Liver (tissue), 9 donors: ENCODE data around the gene CFDP1. TPM values are rescaled to one million over a fixed set of nuclear protein-coding genes. Genes with fewer than 3 reads are reported as not detected.
A peak's percentile ranks its signal among the peaks of the same experiment; 100 is the strongest.

Experiments used
- DNase-seq: peaks from one replicate; pipeline ENCODE4 v3.0.0-alpha.2; 2017; ENCODE audit warnings: low spot score
- H3K27ac ChIP-seq, 2 donors: one replicate each; pipeline ENCODE4 v1.7.0; 2013; ENCODE audit warnings: inconsistent platforms in 2 of 2, low read length in 2 of 2, control low read depth in 1 of 2, low read depth in 1 of 2, mild to moderate bottlenecking in 1 of 2
- H3K27me3 ChIP-seq, 4 donors: one replicate each; pipeline versions ENCODE4 v1.6.1 to v1.7.0; 2013; ENCODE audit warnings: low read length in 3 of 4, inconsistent platforms in 1 of 4, mild to moderate bottlenecking in 1 of 4, moderate library complexity in 1 of 4; ENCODE audit not compliant: control insufficient read depth in 4 of 4, insufficient read depth in 4 of 4
- H3K36me3 ChIP-seq, 4 donors: one replicate each; pipeline versions ENCODE4 v1.6.1 to v1.7.0; 2013; ENCODE audit warnings: low read length in 3 of 4, mild to moderate bottlenecking in 3 of 4, low read depth in 1 of 4, moderate library complexity in 1 of 4; ENCODE audit not compliant: control insufficient read depth in 4 of 4, insufficient read depth in 3 of 4
- H3K4me1 ChIP-seq, 4 donors: one replicate each; pipeline versions ENCODE4 v1.6.1 to v1.7.0; 2013; ENCODE audit warnings: low read length in 3 of 4, mild to moderate bottlenecking in 3 of 4, moderate library complexity in 1 of 4; ENCODE audit not compliant: control insufficient read depth in 4 of 4, insufficient read depth in 4 of 4
- H3K4me3 ChIP-seq, 3 donors: one replicate each; pipeline versions ENCODE4 v1.6.1 to v1.7.0; 2013; ENCODE audit warnings: low read length in 3 of 3, control low read depth in 1 of 3, low read depth in 1 of 3, mild to moderate bottlenecking in 1 of 3
- H3K9ac ChIP-seq, 2 donors: one replicate each; pipeline ENCODE4 v1.7.0; 2013; ENCODE audit warnings: low read length in 2 of 2, mild to moderate bottlenecking in 2 of 2, moderate library complexity in 2 of 2, control low read depth in 1 of 2, low read depth in 1 of 2
- H3K9me3 ChIP-seq, 4 donors: one replicate each; pipeline versions ENCODE4 v1.6.1 to v1.7.0; 2013; ENCODE audit warnings: low read length in 3 of 4; ENCODE audit not compliant: control insufficient read depth in 4 of 4
- EGR1 ChIP-seq, 2 donors: IDR thresholded peaks; 2 replicates each; pipeline ENCODE4 v1.6.1; 2016 to 2018; ENCODE audit warnings: antibody characterized with exemption in 2 of 2, low read depth in 2 of 2
- FOXA1 ChIP-seq: IDR thresholded peaks from 2 replicates; pipeline ENCODE4 v1.6.1; 2016; ENCODE audit warnings: antibody characterized with exemption
- FOXA2 ChIP-seq: IDR thresholded peaks from 2 replicates; pipeline ENCODE4 v1.6.1; 2016; ENCODE audit warnings: antibody characterized with exemption
- HNF4G ChIP-seq: IDR thresholded peaks from 2 replicates; pipeline ENCODE4 v1.6.1; 2016; ENCODE audit warnings: antibody characterized with exemption
- NR2F2 ChIP-seq: IDR thresholded peaks from 2 replicates; pipeline ENCODE4 v1.6.1; 2016; ENCODE audit warnings: antibody characterized with exemption
- RAD21 ChIP-seq, 2 donors: IDR thresholded peaks; 2 replicates each; pipeline ENCODE4 v1.6.1; 2016; ENCODE audit warnings: antibody characterized with exemption in 2 of 2, mild to moderate bottlenecking in 2 of 2
- RXRA ChIP-seq, 2 donors: IDR thresholded peaks; 2 replicates each; pipeline ENCODE4 v1.6.1; 2017 to 2018; ENCODE audit warnings: antibody characterized with exemption in 2 of 2, mild to moderate bottlenecking in 1 of 2
- YY1 ChIP-seq: IDR thresholded peaks from 2 replicates; pipeline ENCODE4 v1.6.1; 2016; ENCODE audit warnings: antibody characterized with exemption, mild to moderate bottlenecking
- WGBS: extraction: QIAGEN DNeasy Blood & Tissue Kit; methylation state at CpG from one replicate; pipeline ENCODE4 v1.1.7; 2013; 5-methylcytosine and 5-hydroxymethylcytosine counted together
- polyA plus RNA-seq, 2 donors: library from polyadenylated mRNA; stranded (reverse) in 1 of 2; unstranded in 1 of 2; fragments of 200-250 nt in 1 of 2; fragments of >200 nt in 1 of 2; fragmentation: Nextera tagmentation in 1 of 2; extraction: Ambion mirVana in 1 of 2; gene quantifications; one replicate each; pipeline versions ENCODE4 v1.2.1 to v1.2.3, GENCODE V29; 2013 to 2015
- total RNA-seq, 2 donors: library from RNA; depleted of rRNA; stranded (reverse); fragments of >200 nt; gene quantifications; one replicate each; pipeline ENCODE4 v1.2.3, GENCODE V29; 2014
- TF ChIP-seq, protein P1 (sequence below): IDR thresholded peaks from 2 replicates; pipeline ENCODE4 v1.6.1; 2016; ENCODE audit warnings: antibody characterized with exemption
- TF ChIP-seq, protein P2 (sequence below): IDR thresholded peaks from 2 replicates; pipeline ENCODE4 v1.6.1; 2016; ENCODE audit warnings: antibody characterized with exemption, mild to moderate bottlenecking
- TF ChIP-seq, protein P3 (sequence below): fragments of 150-350 bp; IDR thresholded peaks from 2 replicates; pipeline ENCODE4 v1.5.1; 2017; ENCODE audit warnings: improper control_type of control experiment, low read depth, low read length; ENCODE audit not compliant: missing input control
- donor health status: healthy.
- donor health status: healthy.
- donor health status: healthy.
- donor health status: healthy.
- donor health status: healthy.

CFDP1 gene
- total and polyA plus RNA-seq, 4 donors, result 20.5 to 49.2 (median 33.9) TPM

GRCh38 chr16:75288181-75288580 lies 145.1 kb downstream of the CFDP1 start:
- Histone ChIP-seq H3K27ac (peak overlapping the region in 1 of 2 donors; percentile 13), H3K9me3 (no peaks in the 10 kb centered on the region), H3K4me3 (no peak overlapping the region), H3K4me1 (peaks cover 0 to 3% (median 0%) of the 10 kb centered on the region in 4 donors), H3K9ac (no peak overlapping the region), H3K27me3 (no peaks in the 10 kb centered on the region), H3K36me3 (peaks cover 0 to 11% (median 8%) of the 10 kb centered on the region in 4 donors)
- 91% methylated on average over 7 of the region's 7 CpGs for WGBS
- DNase-seq, result no peak
- no peak for TF ChIP-seq HNF4G
- TF ChIP-seq RAD21 (IDR thresholded peaks at IDR 0.05), result no peak
- no peak for TF ChIP-seq YY1
- TF ChIP-seq FOXA2, result no peak
- no peak for TF ChIP-seq EGR1 (IDR thresholded peaks at IDR 0.05; ENCODE audit: low read depth in 2 of 2)
- TF ChIP-seq, protein P1, sequence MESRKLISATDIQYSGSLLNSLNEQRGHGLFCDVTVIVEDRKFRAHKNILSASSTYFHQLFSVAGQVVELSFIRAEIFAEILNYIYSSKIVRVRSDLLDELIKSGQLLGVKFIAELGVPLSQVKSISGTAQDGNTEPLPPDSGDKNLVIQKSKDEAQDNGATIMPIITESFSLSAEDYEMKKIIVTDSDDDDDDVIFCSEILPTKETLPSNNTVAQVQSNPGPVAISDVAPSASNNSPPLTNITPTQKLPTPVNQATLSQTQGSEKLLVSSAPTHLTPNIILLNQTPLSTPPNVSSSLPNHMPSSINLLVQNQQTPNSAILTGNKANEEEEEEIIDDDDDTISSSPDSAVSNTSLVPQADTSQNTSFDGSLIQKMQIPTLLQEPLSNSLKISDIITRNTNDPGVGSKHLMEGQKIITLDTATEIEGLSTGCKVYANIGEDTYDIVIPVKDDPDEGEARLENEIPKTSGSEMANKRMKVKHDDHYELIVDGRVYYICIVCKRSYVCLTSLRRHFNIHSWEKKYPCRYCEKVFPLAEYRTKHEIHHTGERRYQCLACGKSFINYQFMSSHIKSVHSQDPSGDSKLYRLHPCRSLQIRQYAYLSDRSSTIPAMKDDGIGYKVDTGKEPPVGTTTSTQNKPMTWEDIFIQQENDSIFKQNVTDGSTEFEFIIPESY, result no peak

DNA sequence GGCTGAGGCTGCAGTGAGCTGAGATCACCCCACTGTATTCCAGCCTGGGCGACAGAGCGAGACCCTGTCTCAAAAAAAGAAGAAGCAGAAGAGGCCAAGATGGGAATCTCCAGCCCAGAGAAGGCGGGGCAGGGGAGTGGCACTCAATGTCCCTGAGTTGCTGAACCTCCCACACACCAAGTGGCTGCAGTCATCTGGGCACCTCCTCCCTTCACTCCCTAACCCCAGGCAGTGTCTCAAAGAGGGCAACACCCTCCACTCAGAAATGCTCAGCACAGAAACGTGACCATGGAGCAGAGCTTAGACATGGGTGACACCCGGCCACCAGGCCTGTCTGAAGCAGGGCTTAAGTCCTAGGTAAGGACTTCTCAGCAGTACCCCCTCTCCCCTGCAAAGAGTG lies 145.6 kb downstream of the CFDP1 start:
- WGBS, result 95% methylated on average over 5 of the region's 5 CpGs
- Histone ChIP-seq H3K27ac (no peak overlapping the region), H3K9ac (no peak overlapping the region), H3K36me3 (peaks cover 2 to 6% (median 4%) of the 10 kb centered on the region in 4 donors), H3K4me1 (peaks cover 0 to 3% (median 0%) of the 10 kb centered on the region in 4 donors), H3K9me3 (no peaks in the 10 kb centered on the region), H3K4me3 (no peak overlapping the region), H3K27me3 (no peaks in the 10 kb centered on the region)
- no peak for TF ChIP-seq NR2F2
- TF ChIP-seq RXRA (IDR thresholded peaks at IDR 0.05), result no peak
- no peak for TF ChIP-seq FOXA1
- no peak for TF ChIP-seq YY1
- TF ChIP-seq, protein P2, sequence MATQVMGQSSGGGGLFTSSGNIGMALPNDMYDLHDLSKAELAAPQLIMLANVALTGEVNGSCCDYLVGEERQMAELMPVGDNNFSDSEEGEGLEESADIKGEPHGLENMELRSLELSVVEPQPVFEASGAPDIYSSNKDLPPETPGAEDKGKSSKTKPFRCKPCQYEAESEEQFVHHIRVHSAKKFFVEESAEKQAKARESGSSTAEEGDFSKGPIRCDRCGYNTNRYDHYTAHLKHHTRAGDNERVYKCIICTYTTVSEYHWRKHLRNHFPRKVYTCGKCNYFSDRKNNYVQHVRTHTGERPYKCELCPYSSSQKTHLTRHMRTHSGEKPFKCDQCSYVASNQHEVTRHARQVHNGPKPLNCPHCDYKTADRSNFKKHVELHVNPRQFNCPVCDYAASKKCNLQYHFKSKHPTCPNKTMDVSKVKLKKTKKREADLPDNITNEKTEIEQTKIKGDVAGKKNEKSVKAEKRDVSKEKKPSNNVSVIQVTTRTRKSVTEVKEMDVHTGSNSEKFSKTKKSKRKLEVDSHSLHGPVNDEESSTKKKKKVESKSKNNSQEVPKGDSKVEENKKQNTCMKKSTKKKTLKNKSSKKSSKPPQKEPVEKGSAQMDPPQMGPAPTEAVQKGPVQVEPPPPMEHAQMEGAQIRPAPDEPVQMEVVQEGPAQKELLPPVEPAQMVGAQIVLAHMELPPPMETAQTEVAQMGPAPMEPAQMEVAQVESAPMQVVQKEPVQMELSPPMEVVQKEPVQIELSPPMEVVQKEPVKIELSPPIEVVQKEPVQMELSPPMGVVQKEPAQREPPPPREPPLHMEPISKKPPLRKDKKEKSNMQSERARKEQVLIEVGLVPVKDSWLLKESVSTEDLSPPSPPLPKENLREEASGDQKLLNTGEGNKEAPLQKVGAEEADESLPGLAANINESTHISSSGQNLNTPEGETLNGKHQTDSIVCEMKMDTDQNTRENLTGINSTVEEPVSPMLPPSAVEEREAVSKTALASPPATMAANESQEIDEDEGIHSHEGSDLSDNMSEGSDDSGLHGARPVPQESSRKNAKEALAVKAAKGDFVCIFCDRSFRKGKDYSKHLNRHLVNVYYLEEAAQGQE, result no peak
- TF ChIP-seq, protein P3, sequence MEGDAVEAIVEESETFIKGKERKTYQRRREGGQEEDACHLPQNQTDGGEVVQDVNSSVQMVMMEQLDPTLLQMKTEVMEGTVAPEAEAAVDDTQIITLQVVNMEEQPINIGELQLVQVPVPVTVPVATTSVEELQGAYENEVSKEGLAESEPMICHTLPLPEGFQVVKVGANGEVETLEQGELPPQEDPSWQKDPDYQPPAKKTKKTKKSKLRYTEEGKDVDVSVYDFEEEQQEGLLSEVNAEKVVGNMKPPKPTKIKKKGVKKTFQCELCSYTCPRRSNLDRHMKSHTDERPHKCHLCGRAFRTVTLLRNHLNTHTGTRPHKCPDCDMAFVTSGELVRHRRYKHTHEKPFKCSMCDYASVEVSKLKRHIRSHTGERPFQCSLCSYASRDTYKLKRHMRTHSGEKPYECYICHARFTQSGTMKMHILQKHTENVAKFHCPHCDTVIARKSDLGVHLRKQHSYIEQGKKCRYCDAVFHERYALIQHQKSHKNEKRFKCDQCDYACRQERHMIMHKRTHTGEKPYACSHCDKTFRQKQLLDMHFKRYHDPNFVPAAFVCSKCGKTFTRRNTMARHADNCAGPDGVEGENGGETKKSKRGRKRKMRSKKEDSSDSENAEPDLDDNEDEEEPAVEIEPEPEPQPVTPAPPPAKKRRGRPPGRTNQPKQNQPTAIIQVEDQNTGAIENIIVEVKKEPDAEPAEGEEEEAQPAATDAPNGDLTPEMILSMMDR, result no peak
- no peak for TF ChIP-seq FOXA2
- no peak for TF ChIP-seq EGR1 (IDR thresholded peaks at IDR 0.05; ENCODE audit: low read depth in 2 of 2)
- TF ChIP-seq HNF4G, result no peak
- no peak for TF ChIP-seq RAD21 (IDR thresholded peaks at IDR 0.05)
- DNase-seq, result no peak
